GM18909 (cell line): ENCODE measurements around the gene LTBP2.
"Not testable (repeated sequence)": the region's sequence is repeated elsewhere in the genome, so short reads cannot be mapped to it uniquely, and the experiment has no call there.

Experiments used
- ATAC-seq: cut with Tn5 transposase; IDR thresholded peaks from one replicate; pipeline ENCODE4 v1.9.1; 2021; ENCODE audit warnings: mild to moderate bottlenecking; ENCODE audit not compliant: unreplicated experiment, poor library complexity

LTBP2 gene

GRCh38 chr14:74464785-74465184 lies 147.3 kb downstream of the LTBP2 start:
- no peak for ATAC-seq

- no peak for ATAC-seq
Observed at GRCh38 chr14:74463697-74464096, 148.3 kb downstream of the LTBP2 start.

GRCh38 chr14:74462993-74463392 lies 149.0 kb downstream of the LTBP2 start:
- ATAC-seq, result no peak

GRCh38 chr14:74459976-74460375 lies 152.1 kb downstream of the LTBP2 start:
- no peak for ATAC-seq

- ATAC-seq, result no peak
Observed at GRCh38 chr14:74459289-74459946, 152.6 kb downstream of the LTBP2 start.

GRCh38 chr14:74457565-74457895 lies 154.5 kb downstream of the LTBP2 start:
- no peak for ATAC-seq

- ATAC-seq, result no peak
Observed at GRCh38 chr14:74456684-74457564, 155.1 kb downstream of the LTBP2 start.

GRCh38 chr14:74454397-74454796 lies 157.6 kb downstream of the LTBP2 start:
- ATAC-seq, result not testable (repeated sequence)
